HFF-Myc (cell line): ENCODE data around the gene AMZ1.

Source experiments
- DNase-seq: peaks from one replicate; pipeline ENCODE4 v3.0.0-alpha.2; 2011; ENCODE audit warnings: low read depth; ENCODE audit errors: extremely low read depth
- H3K4me3 ChIP-seq: replicated peaks from 2 replicates; pipeline ENCODE4 v1.5.1; 2011; ENCODE audit warnings: low read depth, mild to moderate bottlenecking, control low read depth, low read length
- CTCF ChIP-seq: IDR thresholded peaks from 2 replicates; pipeline ENCODE4 v1.5.1; 2012; ENCODE audit warnings: mild to moderate bottlenecking, low read depth, low read length, control low read depth; ENCODE audit errors: missing control alignments

The AMZ1 gene

DNA sequence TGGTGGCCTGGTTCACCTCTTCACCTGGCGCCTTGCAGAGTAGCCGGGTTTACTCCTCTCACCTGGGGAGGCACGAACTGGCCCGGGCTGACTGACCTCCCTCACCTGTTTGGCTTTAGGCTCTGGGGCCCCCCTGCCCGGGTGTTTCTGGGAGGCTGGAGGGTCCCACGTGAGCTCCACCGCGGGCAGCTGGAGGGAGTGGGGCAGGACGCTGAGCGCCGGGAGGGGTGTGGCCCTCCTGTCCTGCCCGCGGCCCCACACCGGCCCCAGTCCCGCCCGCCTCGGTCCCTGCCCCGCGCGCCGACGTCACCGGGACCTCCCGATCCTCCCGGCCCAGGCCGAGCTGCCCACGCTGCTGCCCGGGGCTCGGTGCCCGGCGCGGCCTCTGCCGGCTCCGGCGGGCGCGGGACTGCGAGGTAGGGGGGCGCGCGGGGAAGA, at the start of gene AMZ1:
Gene AMZ1, plus strand, starts transcription at position 322 of the 438 bp plus-strand sequence. CDS start 12,250 bp downstream, outside the sequence.
- DNase-seq: no peak
- H3K4me3 ChIP-seq: peak within 1 kb of the TSS; percentile 17; the same call in 1 of the 2 replicates
- TF ChIP-seq CTCF: no peak

GRCh38 chr7:2638224-2638991, 49.6 kb upstream of the AMZ1 start:
- H3K4me3 ChIP-seq: peak overlapping the region; percentile 22
- peak; percentile 89 for DNase-seq
- no peak for TF ChIP-seq CTCF

GRCh38 chr7:2639181-2639681, 48.8 kb upstream of the AMZ1 start:
- H3K4me3 ChIP-seq: no peak overlapping the region
- no peak for TF ChIP-seq CTCF
- no peak for DNase-seq

- no peak overlapping the region for H3K4me3 ChIP-seq
- no peak for TF ChIP-seq CTCF
- DNase-seq: no peak
Observed at GRCh38 chr7:2639695-2640481, 48.1 kb upstream of the AMZ1 start.

DNA sequence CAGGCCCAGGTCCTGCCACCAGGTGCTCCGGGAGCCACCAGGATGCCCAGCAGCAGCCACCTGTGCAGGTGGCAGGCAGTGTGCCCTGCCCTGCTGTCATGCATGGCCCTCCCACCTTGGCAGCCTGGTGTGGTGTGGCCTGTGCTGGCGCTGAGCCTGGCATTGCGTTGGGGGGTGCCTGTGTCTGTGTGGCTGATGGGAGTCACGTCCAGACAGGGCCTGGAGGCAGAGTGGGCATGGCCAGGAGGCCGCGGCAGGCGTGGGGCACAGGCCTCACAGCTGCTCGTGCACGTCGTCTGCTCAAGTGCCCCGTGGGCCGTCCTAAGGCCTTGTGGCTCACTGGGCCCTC, 47.5 kb upstream of the AMZ1 start:
- no peak for DNase-seq
- H3K4me3 ChIP-seq: no peak overlapping the region
- no peak for TF ChIP-seq CTCF

GRCh38 chr7:2640846-2641316, 47.1 kb upstream of the AMZ1 start:
- no peak for TF ChIP-seq CTCF
- DNase-seq: no peak
- peak overlapping the region; percentile 13; the same call in 1 of the 2 replicates for H3K4me3 ChIP-seq
